Ishikawa (cell line): ENCODE results near the gene NEDD4L.

Experiments used
- NFIC ChIP-seq: IDR thresholded peaks from 2 replicates; pipeline ENCODE4 v1.6.1; 2012
- REST ChIP-seq: IDR thresholded peaks from 2 replicates; pipeline ENCODE4 v1.6.1; 2012; ENCODE audit warnings: low read depth, mild to moderate bottlenecking
- USF1 ChIP-seq: IDR thresholded peaks from 2 replicates; pipeline ENCODE4 v1.6.1; 2012

DNA sequence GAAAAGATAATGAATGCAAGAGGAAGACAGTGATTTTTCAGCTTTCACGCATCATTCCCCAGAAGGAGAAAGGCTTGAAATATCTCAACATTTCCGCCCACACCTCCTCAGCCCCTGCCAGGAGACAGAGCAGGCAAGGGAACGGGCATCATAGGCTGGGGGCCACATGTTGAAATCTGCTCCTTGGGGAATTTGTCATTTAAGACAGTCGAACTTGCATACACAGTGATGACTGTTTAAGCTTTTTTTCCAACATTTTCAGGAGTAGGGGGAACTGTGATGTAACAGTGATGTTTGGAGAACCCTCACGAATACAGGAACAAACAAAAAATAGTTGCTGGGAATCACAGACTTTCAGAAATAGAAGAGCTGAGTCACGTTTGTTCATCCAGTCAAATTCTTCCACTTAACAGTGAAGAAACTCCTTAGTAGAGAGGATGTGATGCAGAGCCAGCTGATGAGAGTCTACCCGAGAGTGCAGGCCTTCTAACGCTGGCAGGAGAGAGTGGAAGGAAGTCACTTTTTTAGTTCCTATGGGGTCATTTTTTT, 318.1 kb downstream of the NEDD4L start:
- TF ChIP-seq NFIC (no peak), USF1 (no peak), REST (no peak)
